ENCODE data around the gene IL17C.

GRCh38 chr16:88667461-88667860, 29.1 kb downstream of the IL17C start:
- no peak for TF ChIP-seq CTCF (IDR thresholded peaks at IDR 0.05)
- no peak for TF ChIP-seq POLR2AphosphoS5 (IDR thresholded peaks at IDR 0.05)
- no peak for TF ChIP-seq EP300 (IDR thresholded peaks at IDR 0.05)
